Mesodermal cell (in vitro differentiated cells): ENCODE measurements around the gene MIGA1.

ENCODE experiments used
- H3K27ac ChIP-seq: 2 replicates; pipeline ENCODE4 v1.7.0; 2013; ENCODE audit warnings: mild to moderate bottlenecking, low read depth, low read length, moderate library complexity; ENCODE audit not compliant: severe bottlenecking
- H3K36me3 ChIP-seq: 2 replicates; pipeline ENCODE4 v1.7.1; 2013; ENCODE audit warnings: mild to moderate bottlenecking, low read length, moderate library complexity; ENCODE audit not compliant: control insufficient read depth, insufficient read depth
- H3K4me1 ChIP-seq: one replicate; pipeline ENCODE4 v1.7.1; 2013; ENCODE audit warnings: mild to moderate bottlenecking, low read length; ENCODE audit not compliant: insufficient read depth, control insufficient read depth, poor library complexity, severe bottlenecking
- H3K4me3 ChIP-seq: 2 replicates; pipeline ENCODE4 v1.7.0; 2013; ENCODE audit warnings: low read length, control low read depth, mild to moderate bottlenecking; ENCODE audit not compliant: insufficient read depth, poor library complexity, severe bottlenecking; ENCODE audit errors: extremely low read depth
- H3K9me3 ChIP-seq: 2 replicates; pipeline ENCODE4 v1.7.1; 2013; ENCODE audit warnings: mild to moderate bottlenecking, low read length, moderate library complexity; ENCODE audit not compliant: control insufficient read depth
- WGBS, 2 experiments: methylation state at CpG; one replicate each; pipeline ENCODE4 v1.1.5; 2013; ENCODE audit warnings: missing lambda C conversion rate in 2 of 2; ENCODE audit not compliant: insufficient coverage in 2 of 2; 5-methylcytosine and 5-hydroxymethylcytosine counted together

Gene MIGA1

DNA sequence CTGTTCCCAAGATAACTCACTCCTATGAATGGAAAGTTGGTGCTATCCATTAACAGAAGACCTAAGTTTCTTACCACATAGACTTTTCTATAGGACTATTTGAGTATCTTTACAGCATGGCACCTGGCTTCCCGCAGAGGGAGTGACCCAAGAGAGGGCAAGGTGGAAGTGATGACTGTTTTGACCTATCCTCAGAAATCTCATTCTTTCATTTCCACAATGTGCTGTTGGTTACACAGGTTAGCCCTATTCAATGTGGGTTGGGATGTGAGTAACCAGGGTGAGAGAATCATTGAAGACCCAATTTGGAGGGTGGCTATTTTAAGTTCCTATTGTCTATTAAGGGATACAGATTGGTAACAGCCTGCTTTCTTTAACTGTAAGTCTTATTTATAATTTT, 70.6 kb downstream of the MIGA1 start:
- H3K27ac ChIP-seq: no peak overlapping the region
- H3K4me1 ChIP-seq: no peaks in the 10 kb centered on the region
- peaks cover 3% of the 10 kb centered on the region for H3K36me3 ChIP-seq
- peaks cover 4% of the 10 kb centered on the region for H3K9me3 ChIP-seq
- no CpG with 5 or more reads among the region's 1 CpG for WGBS, 2 experiments
- H3K4me3 ChIP-seq: no peak overlapping the region

DNA sequence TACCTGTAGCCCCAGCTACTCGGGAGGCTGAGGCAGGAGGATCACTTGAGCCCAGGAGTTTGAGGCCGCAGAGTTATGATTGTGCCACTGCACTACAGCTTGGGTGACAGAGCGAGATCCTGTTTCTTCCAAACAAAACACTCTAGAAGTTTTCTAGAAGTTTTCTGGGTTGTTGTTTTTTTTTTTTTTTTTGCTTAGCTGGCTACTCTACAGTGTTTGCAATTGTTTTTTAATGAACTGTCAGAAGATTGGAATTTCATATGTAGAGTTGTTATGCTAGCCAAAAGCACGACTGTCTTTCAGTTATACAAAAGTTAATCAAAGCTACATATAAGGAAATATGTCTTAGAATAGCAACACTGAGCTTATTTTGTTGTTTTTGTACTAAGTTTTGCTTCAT, 78.1 kb downstream of the MIGA1 start:
- 100% methylated on average over 1 of the region's 4 CpGs for WGBS, 2 experiments
- no peaks in the 10 kb centered on the region for H3K4me1 ChIP-seq

DNA sequence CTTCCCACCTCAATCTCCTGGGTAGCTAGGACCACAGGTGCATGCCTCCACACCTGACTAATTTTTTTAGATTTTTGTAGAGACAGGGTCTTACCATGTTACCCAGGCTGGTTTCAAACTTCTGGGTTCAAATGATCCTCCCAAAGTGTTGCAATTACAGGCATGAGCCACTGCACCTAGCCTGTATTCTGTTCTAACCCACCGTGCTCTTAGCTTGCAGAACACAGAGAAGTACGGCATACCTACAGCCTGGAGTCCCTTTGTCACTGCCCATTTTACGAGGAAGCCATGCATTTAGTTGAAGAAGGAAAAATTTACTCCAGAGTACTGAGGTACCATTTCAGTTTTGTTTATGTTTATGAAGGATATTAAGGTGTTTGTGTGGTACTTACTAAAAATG, 79.3 kb downstream of the MIGA1 start:
- Histone ChIP-seq H3K4me3 (no peak overlapping the region), H3K36me3 (peaks cover 11% of the 10 kb centered on the region), H3K9me3 (peaks cover 9% of the 10 kb centered on the region), H3K4me1 (no peaks in the 10 kb centered on the region), H3K27ac (no peak overlapping the region)
- WGBS, 2 experiments: 91 to 97% methylated on average over 2 to 3 of the region's 3 CpGs

More for the DNA sequence above, 78.1 kb downstream of the MIGA1 start:
- H3K27ac ChIP-seq: no peak overlapping the region
- H3K4me3 ChIP-seq: no peak overlapping the region
- H3K36me3 ChIP-seq: peaks cover 11% of the 10 kb centered on the region
- H3K9me3 ChIP-seq: peaks cover 9% of the 10 kb centered on the region

DNA sequence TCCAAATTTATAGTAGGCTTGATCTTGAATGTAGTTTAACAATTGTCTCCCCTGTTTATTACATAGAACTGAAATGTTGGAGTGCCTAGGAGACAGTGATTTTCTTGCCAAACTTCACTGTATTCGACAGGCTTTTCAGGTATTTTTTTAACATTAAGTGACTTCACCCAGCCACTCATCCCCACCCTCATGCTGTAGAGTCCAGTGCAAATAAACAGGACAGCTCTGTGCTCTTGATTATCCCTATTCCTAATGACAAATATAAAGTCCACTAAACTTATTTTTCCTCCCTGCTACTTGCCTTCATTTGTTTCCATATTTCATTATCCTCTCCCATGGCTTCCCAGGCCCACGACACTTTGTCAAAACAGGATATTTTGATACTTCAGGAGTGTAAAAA, 79.8 kb downstream of the MIGA1 start:
- Histone ChIP-seq H3K36me3 (peaks cover 11% of the 10 kb centered on the region), H3K4me3 (no peak overlapping the region), H3K4me1 (no peaks in the 10 kb centered on the region), H3K27ac (no peak overlapping the region), H3K9me3 (peaks cover 9% of the 10 kb centered on the region)
- 92% methylated on average over 1 of the region's 2 CpGs; no CpG with 5 or more reads in 1 of the 2 experiments for WGBS, 2 experiments

DNA sequence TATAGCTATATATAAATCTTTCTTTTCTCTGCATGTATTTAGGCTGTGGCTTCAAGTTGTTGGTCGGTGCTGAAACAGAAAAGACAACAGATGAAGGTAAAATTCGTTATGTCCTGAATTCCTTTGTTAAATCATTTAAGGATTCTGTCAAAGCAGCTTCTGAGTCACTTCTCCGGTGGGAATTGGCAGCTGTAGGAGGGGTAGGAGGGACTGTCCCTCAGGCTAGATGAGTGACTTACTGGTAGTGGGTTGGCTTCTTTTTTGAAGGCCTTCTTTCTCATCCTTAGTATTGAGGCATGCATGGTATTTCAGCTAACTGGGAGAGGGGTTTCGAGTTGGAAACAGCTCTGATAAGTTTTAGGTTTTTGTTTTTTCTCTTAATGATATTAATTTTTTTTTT, 86.8 kb downstream of the MIGA1 start:
- 39 to 76% methylated on average over 2 to 3 of the region's 4 CpGs for WGBS, 2 experiments
- H3K4me3 ChIP-seq: no peak overlapping the region

DNA sequence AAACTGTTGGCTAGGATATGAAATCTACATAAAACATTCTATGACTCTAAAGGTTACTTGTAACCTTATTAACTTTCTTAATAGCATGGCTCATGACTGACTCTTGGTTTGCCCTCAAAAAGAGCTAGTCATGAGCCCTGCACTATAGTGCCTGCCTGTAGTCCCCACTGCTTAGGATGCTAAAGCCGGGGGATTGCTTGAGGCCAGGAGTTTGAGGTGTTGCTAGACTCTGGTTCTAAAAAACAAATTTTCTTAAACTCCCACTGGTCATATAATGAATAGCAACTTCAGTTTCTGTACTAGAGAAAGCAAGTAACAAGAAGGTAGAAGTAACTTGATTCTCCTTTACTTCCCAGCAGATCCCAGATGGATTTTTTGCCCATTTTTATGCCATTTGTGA, 93.2 kb downstream of the MIGA1 start:
- Histone ChIP-seq H3K27ac (no peak overlapping the region), H3K4me3 (no peak overlapping the region), H3K36me3 (peaks cover 5% of the 10 kb centered on the region), H3K4me1 (peaks cover 2% of the 10 kb centered on the region), H3K9me3 (no peaks in the 10 kb centered on the region)
- whole genome bisulfite sequencing, 2 experiments: no CpG with 5 or more reads among the region's 1 CpG

More for the DNA sequence above, 86.8 kb downstream of the MIGA1 start:
- peaks cover 20% of the 10 kb centered on the region for H3K36me3 ChIP-seq
- no peaks in the 10 kb centered on the region for H3K9me3 ChIP-seq
- H3K4me1 ChIP-seq: peaks cover 3% of the 10 kb centered on the region
- H3K27ac ChIP-seq: no peak overlapping the region

DNA sequence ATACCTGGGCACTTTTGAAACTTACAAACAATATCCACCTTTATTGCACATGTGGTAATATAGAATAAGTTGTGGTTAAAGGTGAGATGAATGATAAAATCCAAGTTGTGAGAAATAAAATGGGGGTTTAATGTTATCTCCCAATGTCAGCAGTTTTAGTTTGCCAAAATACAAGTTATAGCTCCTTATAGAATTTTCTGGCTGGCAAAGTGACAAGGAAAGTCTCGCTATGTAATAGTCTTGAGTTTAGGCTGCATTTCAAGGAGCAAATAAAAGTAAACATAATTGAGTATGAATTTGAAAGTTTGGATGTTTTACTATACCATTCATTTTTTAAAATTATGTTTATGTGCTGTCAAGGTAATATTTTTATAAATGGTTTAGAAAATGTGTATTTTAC, 94.0 kb downstream of the MIGA1 start:
- Histone ChIP-seq H3K4me3 (no peak overlapping the region), H3K9me3 (no peaks in the 10 kb centered on the region), H3K27ac (no peak overlapping the region), H3K4me1 (peaks cover 2% of the 10 kb centered on the region), H3K36me3 (no peaks in the 10 kb centered on the region)
- WGBS, 2 experiments: no CpG with 5 or more reads among the region's 1 CpG

DNA sequence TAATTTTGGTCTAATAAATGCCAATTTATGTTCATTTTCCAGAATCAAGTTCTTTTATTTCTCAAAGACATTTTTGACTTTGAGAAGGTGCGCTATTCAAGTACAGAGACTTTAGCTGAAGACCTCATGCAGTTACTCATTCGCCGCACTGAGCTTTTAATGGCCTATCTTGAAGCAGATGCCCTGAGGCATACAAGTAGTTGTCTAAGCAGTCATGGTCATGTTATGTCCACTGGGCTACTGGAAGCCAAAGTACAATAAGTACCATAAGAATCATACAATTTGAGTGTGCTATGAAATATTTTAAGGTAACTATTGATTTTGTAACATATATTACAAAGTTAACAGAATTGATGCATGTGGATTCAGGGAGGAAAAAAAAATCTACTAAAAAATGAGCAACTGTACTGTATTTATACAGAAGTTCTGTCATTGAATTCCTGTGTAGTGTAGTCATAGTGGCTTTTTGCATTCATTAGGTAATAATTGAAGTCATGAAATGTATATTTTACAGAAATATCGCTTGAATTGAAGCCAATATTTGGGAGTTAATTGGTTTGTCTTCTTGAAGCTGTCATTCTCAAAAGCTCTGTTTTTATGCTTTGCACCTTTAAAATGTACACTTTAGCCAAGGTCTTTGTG, 95.5 kb downstream of the MIGA1 start:
- no peaks in the 10 kb centered on the region for H3K9me3 ChIP-seq
- WGBS, 2 experiments: 100% methylated on average over 3 of the region's 4 CpGs
- no peaks in the 10 kb centered on the region for H3K36me3 ChIP-seq
- H3K4me3 ChIP-seq: no peak overlapping the region
- no peak overlapping the region for H3K27ac ChIP-seq
- H3K4me1 ChIP-seq: peaks cover 2% of the 10 kb centered on the region

DNA sequence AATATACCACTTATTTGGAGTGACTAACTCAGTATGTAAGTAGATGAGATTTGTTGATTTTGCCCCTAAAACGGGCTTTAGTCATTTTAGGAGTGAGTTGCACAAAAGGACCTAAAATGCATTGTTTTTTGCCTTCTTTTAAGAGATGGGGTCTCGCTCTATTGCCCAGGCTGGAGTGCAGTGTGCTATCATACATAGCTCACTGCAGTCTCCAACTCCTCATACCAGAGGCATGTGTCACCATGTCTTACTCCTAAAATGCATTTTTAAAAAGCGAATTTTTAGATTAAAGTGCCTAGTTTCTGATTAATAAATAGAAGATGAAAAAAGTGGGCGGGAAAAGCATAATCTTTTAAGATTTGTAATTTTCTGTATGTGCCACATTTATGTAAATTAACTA, 97.4 kb downstream of the MIGA1 start:
- 80 to 100% methylated on average over 1 to 2 of the region's 4 CpGs for WGBS, 2 experiments
- Histone ChIP-seq H3K4me1 (peaks cover 2% of the 10 kb centered on the region), H3K36me3 (no peaks in the 10 kb centered on the region), H3K9me3 (no peaks in the 10 kb centered on the region), H3K4me3 (no peak overlapping the region), H3K27ac (no peak overlapping the region)

DNA sequence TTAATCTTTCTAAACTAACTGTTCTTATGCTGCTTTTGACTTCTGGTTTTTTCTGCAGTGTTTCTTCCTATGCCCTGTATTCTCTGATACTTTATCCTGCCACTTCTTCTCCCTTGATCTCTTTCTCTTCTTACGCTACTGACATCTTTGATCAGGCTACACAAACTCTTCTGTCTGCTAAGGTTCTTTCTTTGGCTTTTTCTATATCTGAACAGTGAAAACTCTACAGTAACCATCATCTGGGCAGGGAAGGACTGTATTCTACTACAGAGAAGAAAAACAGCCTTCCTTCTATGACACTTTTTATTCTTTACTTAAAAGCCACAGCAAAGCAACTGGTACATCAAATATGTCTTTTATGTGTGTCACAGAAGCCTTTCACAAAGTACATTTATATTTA, 101.6 kb downstream of the MIGA1 start:
- Histone ChIP-seq H3K4me3 (no peak overlapping the region), H3K9me3 (no peaks in the 10 kb centered on the region), H3K36me3 (no peaks in the 10 kb centered on the region), H3K4me1 (no peaks in the 10 kb centered on the region), H3K27ac (no peak overlapping the region)
- 80 to 100% methylated on average over 1 of the region's 1 CpG for WGBS, 2 experiments

DNA sequence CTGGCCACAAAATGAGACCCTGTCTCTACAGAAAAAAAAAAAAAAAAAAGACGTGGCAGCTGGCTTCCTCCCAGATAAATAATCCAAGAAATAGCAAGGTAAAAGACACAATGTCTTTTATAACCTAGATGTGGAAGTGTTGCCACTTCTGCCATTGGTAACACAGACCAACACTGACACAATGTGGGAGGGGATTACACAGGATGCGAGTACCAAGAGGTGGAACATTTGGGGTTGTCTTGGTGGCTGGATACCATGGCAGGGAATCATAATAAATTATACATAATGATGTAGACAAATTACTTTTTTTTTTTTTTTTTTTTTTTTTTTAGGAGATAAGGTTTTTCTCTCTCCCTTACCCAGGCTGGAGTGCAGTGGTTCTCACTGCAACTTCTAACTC, 103.0 kb downstream of the MIGA1 start:
- Histone ChIP-seq H3K4me1 (no peaks in the 10 kb centered on the region), H3K27ac (no peak overlapping the region), H3K9me3 (no peaks in the 10 kb centered on the region), H3K36me3 (no peaks in the 10 kb centered on the region), H3K4me3 (no peak overlapping the region)
- WGBS, 2 experiments: no CpG with 5 or more reads among the region's 2 CpGs
